ENCODE results near the gene PSTPIP1.

Gene PSTPIP1

DNA sequence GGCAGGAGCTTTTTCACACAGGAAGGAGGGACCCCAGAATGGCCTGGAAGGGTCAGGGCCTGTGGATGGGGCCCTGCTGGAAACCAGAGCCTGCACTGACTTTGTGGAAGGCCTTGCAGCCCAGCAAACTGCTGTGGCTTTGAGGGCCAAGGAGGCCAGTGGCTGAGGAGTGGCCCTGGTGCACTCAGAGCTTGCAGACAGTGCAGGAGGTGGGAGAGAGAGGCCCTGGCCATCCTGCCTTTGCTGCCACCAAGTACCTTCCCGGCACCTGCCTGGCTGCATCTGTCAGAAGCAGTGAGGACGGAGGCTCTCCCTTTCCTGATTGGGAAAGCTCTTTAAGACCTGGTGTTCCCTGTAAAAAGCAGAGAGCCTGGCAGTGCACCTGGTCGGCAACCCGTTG, 6.4 kb downstream of the PSTPIP1 start:
- TF ChIP-seq, protein P1, sequence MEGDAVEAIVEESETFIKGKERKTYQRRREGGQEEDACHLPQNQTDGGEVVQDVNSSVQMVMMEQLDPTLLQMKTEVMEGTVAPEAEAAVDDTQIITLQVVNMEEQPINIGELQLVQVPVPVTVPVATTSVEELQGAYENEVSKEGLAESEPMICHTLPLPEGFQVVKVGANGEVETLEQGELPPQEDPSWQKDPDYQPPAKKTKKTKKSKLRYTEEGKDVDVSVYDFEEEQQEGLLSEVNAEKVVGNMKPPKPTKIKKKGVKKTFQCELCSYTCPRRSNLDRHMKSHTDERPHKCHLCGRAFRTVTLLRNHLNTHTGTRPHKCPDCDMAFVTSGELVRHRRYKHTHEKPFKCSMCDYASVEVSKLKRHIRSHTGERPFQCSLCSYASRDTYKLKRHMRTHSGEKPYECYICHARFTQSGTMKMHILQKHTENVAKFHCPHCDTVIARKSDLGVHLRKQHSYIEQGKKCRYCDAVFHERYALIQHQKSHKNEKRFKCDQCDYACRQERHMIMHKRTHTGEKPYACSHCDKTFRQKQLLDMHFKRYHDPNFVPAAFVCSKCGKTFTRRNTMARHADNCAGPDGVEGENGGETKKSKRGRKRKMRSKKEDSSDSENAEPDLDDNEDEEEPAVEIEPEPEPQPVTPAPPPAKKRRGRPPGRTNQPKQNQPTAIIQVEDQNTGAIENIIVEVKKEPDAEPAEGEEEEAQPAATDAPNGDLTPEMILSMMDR (IDR thresholded peaks at IDR 0.05), result no peak
- no peak overlapping the region for H3K27ac ChIP-seq
- no peaks in the 10 kb centered on the region for H3K9me3 ChIP-seq (ENCODE audit: control insufficient read depth, low read length)
- H3K9ac ChIP-seq, result no peak overlapping the region
- no peaks in the 10 kb centered on the region for H3K27me3 ChIP-seq (ENCODE audit: control insufficient read depth, insufficient read depth, low read length)
- no peaks in the 10 kb centered on the region for H3K36me3 ChIP-seq (ENCODE audit: control insufficient read depth, insufficient read depth, low read length)
- H3K4me3 ChIP-seq (ENCODE audit: low read depth, low read length), result no peak overlapping the region
- H3K4me1 ChIP-seq, result no peaks in the 10 kb centered on the region
- no peaks in the 10 kb centered on the region for H3K79me2 ChIP-seq
- H3K4me2 ChIP-seq (ENCODE audit: low read length), result no peak overlapping the region
- no peak overlapping the region for H2AFZ ChIP-seq

DNA sequence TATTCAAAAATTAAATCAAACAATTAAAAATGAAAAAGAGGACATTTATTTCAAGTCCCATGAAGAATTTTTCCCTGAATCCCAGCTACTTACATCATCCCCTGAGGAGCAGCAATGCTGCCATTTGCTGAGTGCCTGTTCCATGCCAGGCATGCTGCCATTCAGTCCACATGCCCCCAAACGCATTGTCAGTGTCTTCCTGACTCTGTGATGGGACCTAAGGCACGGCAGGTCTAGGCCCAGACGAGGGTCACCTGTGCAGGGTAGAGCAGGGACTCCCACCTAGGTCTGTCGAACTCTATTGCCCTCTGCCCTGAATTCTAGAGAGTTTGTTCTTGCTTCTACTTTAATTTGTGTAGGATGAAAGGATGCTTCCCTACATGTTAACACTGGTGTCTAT, 7.0 kb downstream of the PSTPIP1 start:
- TF ChIP-seq, protein P1 (IDR thresholded peaks at IDR 0.05), result no peak
- Histone ChIP-seq H3K4me1 (no peaks in the 10 kb centered on the region), H3K9ac (no peak overlapping the region), H3K4me2 (ENCODE audit: low read length) (no peak overlapping the region), H3K79me2 (no peaks in the 10 kb centered on the region), H2AFZ (no peak overlapping the region), H3K27ac (no peak overlapping the region), H3K27me3 (ENCODE audit: control insufficient read depth, insufficient read depth, low read length) (no peaks in the 10 kb centered on the region), H3K36me3 (ENCODE audit: control insufficient read depth, insufficient read depth, low read length) (no peaks in the 10 kb centered on the region), H3K9me3 (ENCODE audit: control insufficient read depth, low read length) (no peaks in the 10 kb centered on the region), H3K4me3 (ENCODE audit: low read depth, low read length) (no peak overlapping the region)

DNA sequence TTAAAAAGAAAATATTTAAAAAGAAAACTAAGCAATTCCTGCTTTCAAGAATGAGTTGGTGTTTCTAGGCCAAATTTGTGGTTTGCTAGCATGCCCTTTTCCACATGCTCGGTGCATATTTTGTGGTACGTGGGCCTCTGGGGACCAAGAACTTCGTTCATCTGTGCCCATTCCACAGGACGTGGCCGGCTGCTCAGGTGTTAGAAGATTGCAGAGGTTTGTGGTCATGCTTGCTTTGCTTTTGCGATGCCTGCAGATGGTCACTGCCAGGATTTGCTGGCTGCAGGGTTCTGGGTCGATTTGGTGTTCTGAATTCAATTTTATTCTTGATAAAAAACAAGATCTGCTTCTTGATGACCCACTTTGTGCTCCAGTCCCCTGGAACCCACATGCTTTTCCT, 7.5 kb downstream of the PSTPIP1 start:
- Histone ChIP-seq H3K79me2 (no peaks in the 10 kb centered on the region), H3K27ac (no peak overlapping the region), H2AFZ (no peak overlapping the region), H3K4me1 (no peaks in the 10 kb centered on the region), H3K9me3 (ENCODE audit: control insufficient read depth, low read length) (no peaks in the 10 kb centered on the region), H3K27me3 (ENCODE audit: control insufficient read depth, insufficient read depth, low read length) (no peaks in the 10 kb centered on the region), H3K4me3 (ENCODE audit: low read depth, low read length) (no peak overlapping the region), H3K36me3 (ENCODE audit: control insufficient read depth, insufficient read depth, low read length) (no peaks in the 10 kb centered on the region), H3K9ac (no peak overlapping the region), H3K4me2 (ENCODE audit: low read length) (no peak overlapping the region)
- TF ChIP-seq, protein P1 (IDR thresholded peaks at IDR 0.05), result no peak

DNA sequence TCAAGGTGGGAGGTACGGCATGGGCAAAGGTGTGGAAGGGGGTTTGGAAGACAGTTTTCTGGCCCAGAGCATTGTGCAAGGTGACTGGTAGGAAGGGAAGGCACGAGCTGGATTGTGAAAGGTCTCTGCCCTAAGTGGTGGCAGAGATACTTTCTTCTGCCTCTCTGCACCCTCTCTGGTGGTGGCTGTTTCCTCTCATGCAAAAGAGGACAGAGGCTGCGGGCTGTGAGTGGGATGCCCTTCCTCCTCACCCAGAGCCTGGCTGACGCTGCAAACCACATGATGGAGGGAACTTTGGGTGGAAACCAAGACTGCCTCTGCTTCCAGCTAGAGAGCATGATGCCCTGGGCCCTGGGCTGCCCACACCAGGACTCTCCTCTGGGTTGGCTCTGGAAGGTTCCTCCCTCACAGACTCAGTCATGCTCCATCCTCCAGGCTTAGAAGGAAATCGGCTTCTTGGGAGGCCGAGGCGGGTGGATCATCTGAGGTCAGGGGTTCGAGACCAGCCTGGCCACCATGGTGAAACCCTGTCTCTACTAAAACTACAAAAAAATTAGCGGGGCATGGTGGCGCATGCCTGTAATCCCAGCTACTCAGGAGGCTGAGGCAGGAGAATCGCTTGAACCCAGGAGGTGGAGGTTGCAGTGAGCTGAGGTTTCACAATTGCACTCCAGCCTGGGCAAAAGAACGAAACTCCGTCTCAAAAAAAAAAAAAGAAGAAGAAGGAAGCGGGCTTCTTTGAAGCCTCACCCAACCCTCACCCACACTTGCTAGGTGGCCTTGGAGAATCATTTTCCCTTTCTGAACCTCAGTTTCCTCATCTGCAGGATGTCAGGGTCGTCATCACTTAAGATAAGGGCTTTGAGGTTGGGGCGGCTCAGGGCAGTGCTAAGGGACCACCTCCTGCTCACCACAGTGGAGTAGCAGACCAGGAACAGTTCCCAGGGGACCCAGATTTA, 8.3 kb downstream of the PSTPIP1 start:
- Histone ChIP-seq H3K9me3 (ENCODE audit: control insufficient read depth, low read length) (no peaks in the 10 kb centered on the region), H3K4me2 (ENCODE audit: low read length) (no peak overlapping the region), H3K79me2 (no peaks in the 10 kb centered on the region), H3K4me1 (no peaks in the 10 kb centered on the region), H3K27me3 (ENCODE audit: control insufficient read depth, insufficient read depth, low read length) (no peaks in the 10 kb centered on the region), H2AFZ (no peak overlapping the region), H3K27ac (no peak overlapping the region), H3K36me3 (ENCODE audit: control insufficient read depth, insufficient read depth, low read length) (no peaks in the 10 kb centered on the region), H3K4me3 (ENCODE audit: low read depth, low read length) (no peak overlapping the region), H3K9ac (no peak overlapping the region)
- TF ChIP-seq, protein P1 (IDR thresholded peaks at IDR 0.05), result no peak

DNA sequence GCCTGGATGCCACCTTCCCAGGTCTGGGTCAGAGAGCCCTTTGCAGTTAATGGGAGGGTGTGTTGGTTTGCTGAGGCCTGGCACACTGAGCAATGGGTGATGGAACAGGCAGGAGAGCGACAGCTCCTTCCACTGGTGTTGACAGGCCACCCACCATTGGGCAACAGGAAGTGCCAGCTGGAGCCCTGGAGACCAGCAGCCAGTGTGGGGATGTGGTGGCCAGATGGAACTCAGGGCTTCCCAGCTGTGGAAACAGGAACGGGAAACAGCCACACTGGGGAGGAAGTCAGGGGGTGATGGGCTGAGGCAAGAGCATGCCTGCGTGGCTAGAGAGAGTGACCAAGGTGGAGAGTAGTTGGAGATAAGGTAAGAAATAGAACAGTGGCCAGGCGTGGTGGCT, 9.3 kb downstream of the PSTPIP1 start:
- Histone ChIP-seq H3K4me3 (ENCODE audit: low read depth, low read length) (no peak overlapping the region), H3K9ac (no peak overlapping the region), H3K9me3 (ENCODE audit: control insufficient read depth, low read length) (no peaks in the 10 kb centered on the region), H3K4me1 (no peaks in the 10 kb centered on the region), H2AFZ (no peak overlapping the region), H3K79me2 (no peaks in the 10 kb centered on the region), H3K27me3 (ENCODE audit: control insufficient read depth, insufficient read depth, low read length) (no peaks in the 10 kb centered on the region), H3K36me3 (ENCODE audit: control insufficient read depth, insufficient read depth, low read length) (no peaks in the 10 kb centered on the region), H3K4me2 (ENCODE audit: low read length) (no peak overlapping the region), H3K27ac (no peak overlapping the region)
- TF ChIP-seq, protein P1 (IDR thresholded peaks at IDR 0.05), result no peak

Data from parathyroid adenoma (tissue), 2 donors.